ENCODE measurements around the gene RGS3. TPM values are rescaled to one million over a fixed set of nuclear protein-coding genes. Genes with fewer than 3 reads are reported as not detected.

RGS3 gene
- total and polyA plus RNA-seq, 2 donors (not counting 3 experiments of a cell fraction or from before 2014, with no cell fraction given): 356 to 416 TPM

GRCh38 chr9:113570106-113570505 lies 106.6 kb downstream of the RGS3 start:
- H3K36me3 ChIP-seq (ENCODE audit: control insufficient read depth in 2 of 2, extremely low read depth in 1 of 2, insufficient read depth in 2 of 2, low read length in 2 of 2): peaks cover 0 to 36% of the 10 kb centered on the region in 2 experiments
- CTCF ChIA-PET: interaction anchor here (1.6 kb wide), 1 partner anchor 11 kb away, joined by 4 read pairs; no protein-coding TSS in a partner anchor
- FAIRE-seq: no peak

GRCh38 chr9:113570749-113571711 lies 107.5 kb downstream of the RGS3 start:
- no peak for TF ChIP-seq MAX (IDR thresholded peaks at IDR 0.05; ENCODE audit: insufficient read depth, insufficient read length)
- TF ChIP-seq CTCF (IDR thresholded peaks at IDR 0.05; ENCODE audit: extremely low read depth in 1 of 2, insufficient read depth in 1 of 2, low read depth in 1 of 2, low read length in 2 of 2): no peak
- TF ChIP-seq MYC (IDR thresholded peaks at IDR 0.05; ENCODE audit: low read depth, low read length): no peak
- TF ChIP-seq FOS (IDR thresholded peaks at IDR 0.05; ENCODE audit: borderline replicate concordance, insufficient read depth, low read length): no peak
- TF ChIP-seq POLR2A (IDR thresholded peaks at IDR 0.05; ENCODE audit: low read depth, low read length): no peak
- Histone ChIP-seq H3K9ac (replicated peaks; ENCODE audit: extremely low read depth, insufficient read depth, low read length) (no peak overlapping the region), H3K4me3 (replicated peaks in 1 of 3; ENCODE audit: insufficient read depth in 1 of 3, low read depth in 1 of 3, low read length in 3 of 3) (no peak overlapping the region), H3K27ac (ENCODE audit: insufficient read depth, low read depth, low read length) (no peak overlapping the region), H3K27me3 (ENCODE audit: control insufficient read depth in 2 of 2, insufficient read depth in 2 of 2, low read length in 2 of 2) (no peaks in the 10 kb centered on the region), H4K20me1 (replicated peaks; ENCODE audit: control insufficient read depth, extremely low read depth, insufficient read depth, low read length) (no peaks in the 10 kb centered on the region), H3K4me1 (ENCODE audit: control insufficient read depth, extremely low read depth, insufficient read depth, low read length) (no peaks in the 10 kb centered on the region), H3K4me2 (ENCODE audit: insufficient read depth, low read length) (no peak overlapping the region), H3K9me1 (replicated peaks; ENCODE audit: control insufficient read depth, extremely low read depth, insufficient read depth, low read length) (no peaks in the 10 kb centered on the region), H3K36me3 (ENCODE audit: control insufficient read depth in 2 of 2, extremely low read depth in 1 of 2, insufficient read depth in 2 of 2, low read length in 2 of 2) (peaks cover 0 to 37% of the 10 kb centered on the region in 2 experiments), H3K9me3 (replicated peaks; ENCODE audit: control insufficient read depth, insufficient read depth, low read length) (no peaks in the 10 kb centered on the region), H3K79me2 (ENCODE audit: control insufficient read depth, insufficient read depth, low read length) (peaks cover 6% of the 10 kb centered on the region), H2AFZ (ENCODE audit: low read depth, low read length) (no peak overlapping the region)
- no peak for FAIRE-seq
- ChIA-PET CTCF (interaction anchor here (1.2 to 1.6 kb wide), 2 partner anchors 12 to 23 kb away, joined by 4 read pairs; no protein-coding TSS in a partner anchor), POLR2A (no interaction called here)
- dilution Hi-C loops (cut with MboI; ENCODE audit: extremely low pct_ligation_motif_present, low sequenced_read_pairs): no loop called here
- no peak for DNase-seq (ENCODE audit: low read depth, low spot score)
- intact Hi-C loops (cut with micrococcal nuclease): no loop called here
- BruUV-seq (replicated peaks): no TSS peak

More at GRCh38 chr9:113570106-113570505, 106.6 kb downstream of the RGS3 start:
- intact Hi-C loops (cut with micrococcal nuclease) (no loop called here), dilution Hi-C loops (cut with MboI; ENCODE audit: extremely low pct_ligation_motif_present, low sequenced_read_pairs) (no loop called here)
- H3K4me1 ChIP-seq (ENCODE audit: control insufficient read depth, extremely low read depth, insufficient read depth, low read length): no peaks in the 10 kb centered on the region
- no peak overlapping the region for H3K9ac ChIP-seq (replicated peaks; ENCODE audit: extremely low read depth, insufficient read depth, low read length)
- H3K9me1 ChIP-seq (replicated peaks; ENCODE audit: control insufficient read depth, extremely low read depth, insufficient read depth, low read length): no peaks in the 10 kb centered on the region
- H3K27ac ChIP-seq (ENCODE audit: insufficient read depth, low read depth, low read length): no peak overlapping the region
- H3K4me3 ChIP-seq (replicated peaks in 1 of 3; ENCODE audit: insufficient read depth in 1 of 3, low read depth in 1 of 3, low read length in 3 of 3): no peak overlapping the region
- H2AFZ ChIP-seq (ENCODE audit: low read depth, low read length): no peak overlapping the region
- no peaks in the 10 kb centered on the region for H3K27me3 ChIP-seq (ENCODE audit: control insufficient read depth in 2 of 2, insufficient read depth in 2 of 2, low read length in 2 of 2)
- no peak for DNase-seq (ENCODE audit: low read depth, low spot score)
- H3K4me2 ChIP-seq (ENCODE audit: insufficient read depth, low read length): no peak overlapping the region
- H4K20me1 ChIP-seq (replicated peaks; ENCODE audit: control insufficient read depth, extremely low read depth, insufficient read depth, low read length): no peaks in the 10 kb centered on the region
- no peaks in the 10 kb centered on the region for H3K9me3 ChIP-seq (replicated peaks; ENCODE audit: control insufficient read depth, insufficient read depth, low read length)
- POLR2A ChIA-PET: no interaction called here
- TF ChIP-seq MYC (IDR thresholded peaks at IDR 0.05; ENCODE audit: low read depth, low read length) (no peak), MAX (IDR thresholded peaks at IDR 0.05; ENCODE audit: insufficient read depth, insufficient read length) (no peak), FOS (IDR thresholded peaks at IDR 0.05; ENCODE audit: borderline replicate concordance, insufficient read depth, low read length) (no peak), POLR2A (IDR thresholded peaks at IDR 0.05; ENCODE audit: low read depth, low read length) (no peak), JUN (IDR thresholded peaks at IDR 0.05; ENCODE audit: borderline replicate concordance, insufficient read depth, insufficient read length, low read depth) (no peak)
- H3K79me2 ChIP-seq (ENCODE audit: control insufficient read depth, insufficient read depth, low read length): peaks cover 6% of the 10 kb centered on the region
- no TSS peak for BruUV-seq (replicated peaks)
